CD4-positive, alpha-beta T cell (primary cell): Measurements from ENCODE around the gene LDLRAD4. TPM values are rescaled to one million over a fixed set of nuclear protein-coding genes. Genes with fewer than 3 reads are reported as not detected.

Experiments
- ATAC-seq: fragments of 200-7000 bp; cut with Tn5 transposase; one replicate; pipeline ENCODE4 v1.10.0; 2022; ENCODE audit warnings: mild to moderate bottlenecking; ENCODE audit not compliant: poor library complexity
- CTCF ChIA-PET: fragments of 350-600 bp; sonication (Branson Sonifier 250); formaldehyde crosslinking; loops from one replicate; lab custom pipeline; 2021; ENCODE audit warnings: antibody characterized with exemption, inconsistent platforms; lab: Charles Lee
- POLR2A ChIA-PET: fragments of 350-600 bp; sonication (Branson Sonifier 250); formaldehyde crosslinking; loops from one replicate; lab custom pipeline; 2021; ENCODE audit warnings: antibody characterized with exemption, inconsistent platforms; lab: Charles Lee
- DNase-seq, 14 experiments: peaks; one replicate each; pipeline ENCODE4 v3.0.0-alpha.2; 2013 to 2020; ENCODE audit warnings: mixed read lengths in 2 of 14
- H3K27ac ChIP-seq, 2 donors: one replicate each; pipeline versions ENCODE4 v1.5.1 to v1.7.0; 2013; ENCODE audit warnings: low read length in 2 of 2, low read depth in 1 of 2, mild to moderate bottlenecking in 1 of 2
- H3K27me3 ChIP-seq, 2 experiments: 1 replicate in 1 of 2; 2 replicates in 1 of 2; pipeline versions ENCODE4 v1.6.1 to v1.7.0; 2013; ENCODE audit warnings: low read length in 2 of 2, control low read depth in 1 of 2, mild to moderate bottlenecking in 1 of 2, moderate library complexity in 1 of 2; ENCODE audit not compliant: insufficient read depth in 2 of 2, control insufficient read depth in 1 of 2
- H3K36me3 ChIP-seq: one replicate; pipeline ENCODE4 v1.6.1; 2013; ENCODE audit warnings: low read length, control low read depth; ENCODE audit not compliant: insufficient read depth
- H3K4me1 ChIP-seq: one replicate; pipeline ENCODE4 v1.6.1; 2013; ENCODE audit warnings: low read length, control low read depth; ENCODE audit not compliant: insufficient read depth
- H3K4me3 ChIP-seq: one replicate; pipeline ENCODE4 v1.5.1; 2013; ENCODE audit warnings: mild to moderate bottlenecking, low read length, moderate library complexity
- H3K9me3 ChIP-seq, 2 experiments: 1 replicate in 1 of 2; 2 replicates in 1 of 2; pipeline versions ENCODE4 v1.6.1 to v1.7.0; 2013; ENCODE audit warnings: low read length in 2 of 2, mild to moderate bottlenecking in 2 of 2, control low read depth in 1 of 2, moderate library complexity in 1 of 2; ENCODE audit not compliant: control insufficient read depth in 1 of 2, insufficient read depth in 1 of 2
- H3K27ac Mint-ChIP-seq: one replicate; pipeline ENCODE4 v1.8.0; 2020; ENCODE audit warnings: mixed read lengths
- H3K27me3 Mint-ChIP-seq: one replicate; pipeline ENCODE4 v1.8.0; 2021; ENCODE audit warnings: mixed read lengths
- H3K36me3 Mint-ChIP-seq: one replicate; pipeline ENCODE4 v1.8.0; 2021; ENCODE audit warnings: low read depth, mixed read lengths
- H3K4me1 Mint-ChIP-seq: one replicate; pipeline ENCODE4 v1.8.0; 2021; ENCODE audit warnings: low read depth, mixed read lengths
- H3K4me3 Mint-ChIP-seq: one replicate; pipeline ENCODE4 v1.8.0; 2020; ENCODE audit warnings: mild to moderate bottlenecking, mixed read lengths
- H3K9me3 Mint-ChIP-seq: one replicate; pipeline ENCODE4 v1.8.0; 2020; ENCODE audit warnings: mixed read lengths
- intact Hi-C, 2 experiments: fragments of 100-400 bp; cut with DNase I in 1 of 2; cut with micrococcal nuclease in 1 of 2; formaldehyde crosslinking; loops; one replicate each; pipeline versions ENCODE4 v1.15.1 to v1.9.0; 2023 to 2025; cut with DNase I, micrococcal nuclease
- total RNA-seq, 174 experiments: library from RNA in 2 of 174; stranded (reverse) in 2 of 174; gene quantifications; one replicate each; pipeline ENCODE4 v1.2.3 and lab custom pipeline; 2021 to 2026
- TF ChIP-seq, protein P1 (sequence below): fragments of 200-600 bp; IDR thresholded peaks from one replicate; pipeline ENCODE4 v1.8.0; 2022; ENCODE audit warnings: antibody characterized with exemption, mild to moderate bottlenecking

Gene LDLRAD4
- total RNA-seq, 2 experiments from 2014 or later = 51.9 to 52.7 TPM

DNA sequence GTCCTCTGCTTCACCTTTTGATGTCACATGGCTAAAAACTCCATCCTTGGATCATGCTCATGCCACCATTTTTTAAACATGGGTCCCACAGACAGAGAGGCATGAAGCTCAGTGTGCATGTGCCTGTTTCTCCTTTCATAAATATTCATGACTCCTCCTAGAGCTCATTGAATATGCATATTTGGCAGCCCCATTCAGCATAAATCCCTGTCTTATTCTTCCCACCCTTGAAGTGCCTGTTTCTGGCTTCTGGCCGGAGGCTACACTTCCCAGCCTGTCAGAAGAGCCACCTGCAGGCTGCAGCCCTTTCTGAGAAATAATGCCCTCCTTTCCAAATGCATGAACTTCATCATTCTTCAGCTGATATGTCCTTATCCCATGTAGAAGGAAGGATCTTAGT is 109.7 kb downstream of the LDLRAD4 start:
- H3K4me3 ChIP-seq = no peak overlapping the region
- no peak overlapping the region for H3K27ac ChIP-seq
- Mint-ChIP-seq H3K9me3 (no peaks in the 10 kb centered on the region), H3K36me3 (no peaks in the 10 kb centered on the region), H3K27ac (no peak overlapping the region), H3K4me3 (no peak overlapping the region), H3K27me3 (no peaks in the 10 kb centered on the region), H3K4me1 (peaks cover 13% of the 10 kb centered on the region)
- H3K27me3 ChIP-seq = no peaks in the 10 kb centered on the region
- DNase-seq (no peak), ATAC-seq (no peak)
- H3K36me3 ChIP-seq = no peaks in the 10 kb centered on the region
- POLR2A ChIA-PET = interaction anchor here (1.4 kb wide), 1 partner anchor 25 kb away, joined by 4 read pairs; no protein-coding TSS in a partner anchor
- CTCF ChIA-PET = no interaction called here
- intact Hi-C loops = no loop called here
- no peaks in the 10 kb centered on the region for H3K4me1 ChIP-seq
- TF ChIP-seq, protein P1, sequence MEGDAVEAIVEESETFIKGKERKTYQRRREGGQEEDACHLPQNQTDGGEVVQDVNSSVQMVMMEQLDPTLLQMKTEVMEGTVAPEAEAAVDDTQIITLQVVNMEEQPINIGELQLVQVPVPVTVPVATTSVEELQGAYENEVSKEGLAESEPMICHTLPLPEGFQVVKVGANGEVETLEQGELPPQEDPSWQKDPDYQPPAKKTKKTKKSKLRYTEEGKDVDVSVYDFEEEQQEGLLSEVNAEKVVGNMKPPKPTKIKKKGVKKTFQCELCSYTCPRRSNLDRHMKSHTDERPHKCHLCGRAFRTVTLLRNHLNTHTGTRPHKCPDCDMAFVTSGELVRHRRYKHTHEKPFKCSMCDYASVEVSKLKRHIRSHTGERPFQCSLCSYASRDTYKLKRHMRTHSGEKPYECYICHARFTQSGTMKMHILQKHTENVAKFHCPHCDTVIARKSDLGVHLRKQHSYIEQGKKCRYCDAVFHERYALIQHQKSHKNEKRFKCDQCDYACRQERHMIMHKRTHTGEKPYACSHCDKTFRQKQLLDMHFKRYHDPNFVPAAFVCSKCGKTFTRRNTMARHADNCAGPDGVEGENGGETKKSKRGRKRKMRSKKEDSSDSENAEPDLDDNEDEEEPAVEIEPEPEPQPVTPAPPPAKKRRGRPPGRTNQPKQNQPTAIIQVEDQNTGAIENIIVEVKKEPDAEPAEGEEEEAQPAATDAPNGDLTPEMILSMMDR = no peak
- peaks cover 0 to 4% of the 10 kb centered on the region in 2 experiments for H3K9me3 ChIP-seq

DNA sequence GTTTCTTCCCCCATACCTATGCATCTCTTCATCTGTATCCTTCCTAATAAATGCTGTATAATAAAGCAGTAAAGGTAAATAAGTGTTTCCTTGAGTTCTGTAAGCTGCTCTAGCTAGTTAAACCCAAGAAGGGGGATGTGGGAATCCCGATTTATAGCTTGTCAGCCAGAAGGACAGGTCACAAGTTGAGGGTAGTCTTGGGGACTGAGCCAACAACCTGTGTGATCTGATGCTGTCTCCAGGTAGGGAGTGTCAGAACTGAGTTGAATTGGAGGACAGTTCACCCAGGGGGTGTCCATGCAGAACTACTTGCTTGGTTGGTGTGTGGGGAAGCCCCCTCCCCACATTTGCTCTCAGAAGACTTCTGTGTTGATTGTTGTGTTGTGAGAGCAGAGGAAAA is 112.4 kb downstream of the LDLRAD4 start:
- ChIA-PET CTCF (no interaction called here), POLR2A (interaction anchor here (0.7 kb wide), 1 partner anchor 967 kb away, joined by 3 read pairs; no protein-coding TSS in a partner anchor)
- Histone ChIP-seq H3K9me3 (peaks cover 0 to 4% of the 10 kb centered on the region in 2 experiments), H3K4me3 (no peak overlapping the region), H3K27ac (no peak overlapping the region), H3K27me3 (no peaks in the 10 kb centered on the region), H3K4me1 (no peaks in the 10 kb centered on the region), H3K36me3 (no peaks in the 10 kb centered on the region)
- intact Hi-C loops = no loop called here
- DNase-seq = no peak
- Mint-ChIP-seq H3K27ac (no peak overlapping the region), H3K4me3 (no peak overlapping the region), H3K27me3 (no peaks in the 10 kb centered on the region), H3K9me3 (peaks cover 4% of the 10 kb centered on the region), H3K4me1 (peaks cover 17% of the 10 kb centered on the region), H3K36me3 (no peaks in the 10 kb centered on the region)
- no peak for ATAC-seq
- TF ChIP-seq, protein P1 = no peak

DNA sequence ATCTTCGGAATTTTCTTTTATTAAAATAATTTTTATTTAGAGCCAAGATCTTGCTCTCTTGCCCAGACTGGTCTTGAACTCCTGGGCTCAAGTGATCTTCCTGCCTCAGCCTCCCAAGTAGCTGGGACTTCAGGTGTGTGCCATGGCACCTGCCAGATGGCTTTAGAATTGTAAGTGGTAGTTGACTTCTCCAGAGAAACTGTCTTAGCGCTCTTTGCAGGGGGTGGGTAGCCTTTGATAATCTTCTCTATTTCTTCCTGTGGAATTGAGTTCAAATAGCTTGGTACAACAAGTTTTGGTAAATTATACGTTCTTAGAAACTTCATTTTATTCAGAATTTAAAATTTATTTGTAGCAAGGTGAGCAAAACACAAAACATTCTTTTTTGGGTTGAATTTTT is 113.3 kb downstream of the LDLRAD4 start:
- H3K9me3 ChIP-seq = peaks cover 0 to 4% of the 10 kb centered on the region in 2 experiments
- CTCF ChIA-PET = interaction anchor here (0.6 to 0.9 kb wide), 2 partner anchors 46 to 173 kb away, joined by 3 to 4 read pairs; no protein-coding TSS in a partner anchor
- POLR2A ChIA-PET = no interaction called here
- TF ChIP-seq, protein P1 = no peak
- Mint-ChIP-seq H3K4me1 (peaks cover 25% of the 10 kb centered on the region), H3K36me3 (no peaks in the 10 kb centered on the region), H3K27me3 (no peaks in the 10 kb centered on the region), H3K27ac (no peak overlapping the region), H3K4me3 (no peak overlapping the region), H3K9me3 (peaks cover 4% of the 10 kb centered on the region)
- no peak overlapping the region for H3K27ac ChIP-seq
- DNase-seq = no peak
- no peak for ATAC-seq
- H3K4me3 ChIP-seq = no peak overlapping the region
- H3K36me3 ChIP-seq = no peaks in the 10 kb centered on the region
- intact Hi-C loops = no loop called here
- H3K27me3 ChIP-seq = no peaks in the 10 kb centered on the region
- no peaks in the 10 kb centered on the region for H3K4me1 ChIP-seq
